Muscle layer of colon (tissue), 2 donors: ENCODE data around the gene PITX3.

Experiments used
- H3K27ac ChIP-seq: one replicate; pipeline ENCODE4 v1.7.0; 2013; ENCODE audit warnings: low read depth, mild to moderate bottlenecking, low read length, moderate library complexity
- H3K27me3 ChIP-seq, 2 donors: one replicate each; pipeline ENCODE4 v1.7.0; 2013; ENCODE audit warnings: low read length in 2 of 2, mild to moderate bottlenecking in 2 of 2; ENCODE audit not compliant: insufficient read depth in 2 of 2, control insufficient read depth in 1 of 2
- H3K36me3 ChIP-seq: one replicate; pipeline ENCODE4 v1.7.0; 2013; ENCODE audit warnings: mild to moderate bottlenecking, low read length; ENCODE audit not compliant: insufficient read depth
- H3K4me1 ChIP-seq: one replicate; pipeline ENCODE4 v1.7.0; 2013; ENCODE audit warnings: mild to moderate bottlenecking, low read length; ENCODE audit not compliant: insufficient read depth
- H3K4me3 ChIP-seq, 2 donors: one replicate each; pipeline ENCODE4 v1.7.0; 2013; ENCODE audit warnings: low read length in 2 of 2, low read depth in 1 of 2, mild to moderate bottlenecking in 1 of 2, moderate library complexity in 1 of 2
- H3K9ac ChIP-seq: one replicate; pipeline ENCODE4 v1.7.0; 2013; ENCODE audit warnings: low read length
- H3K9me3 ChIP-seq: one replicate; pipeline ENCODE4 v1.7.0; 2013; ENCODE audit warnings: mild to moderate bottlenecking, low read length
- donor health status: abdominal sarcoma.
- donor health status: Adenocarcinoma of cecum.

Gene PITX3

GRCh38 chr10:102241444-102242117 lies at the start of gene PITX3:
PITX3 (minus strand) TSS chr10:102241512; CDS start chr10:102232080, 9,432 bp downstream.
- Histone ChIP-seq H3K4me3 (peak within 1 kb of the TSS; percentile 51 to 72), H3K9me3 (no peaks in the 10 kb centered on the region), H3K36me3 (no peaks in the 10 kb centered on the region), H3K9ac (no peak within 1 kb of the TSS), H3K27me3 (peaks cover 0 to 8% of the 10 kb centered on the region in 2 donors), H3K4me1 (peaks cover 29% of the 10 kb centered on the region), H3K27ac (no peak within 1 kb of the TSS)

- Histone ChIP-seq H3K4me1 (peaks cover 5% of the 10 kb centered on the region), H3K9me3 (no peaks in the 10 kb centered on the region), H3K27ac (no peak overlapping the region), H3K4me3 (no peak overlapping the region), H3K27me3 (no peaks in the 10 kb centered on the region), H3K9ac (no peak overlapping the region), H3K36me3 (peaks cover 4% of the 10 kb centered on the region)
These were observed 48.5 kb upstream of the PITX3 start for GRCh38 chr10:102289840-102290239.

- H3K36me3 ChIP-seq: peaks cover 4% of the 10 kb centered on the region
- no peaks in the 10 kb centered on the region for H3K27me3 ChIP-seq
- H3K9ac ChIP-seq: no peak overlapping the region
- H3K4me3 ChIP-seq: no peak overlapping the region
- peaks cover 5% of the 10 kb centered on the region for H3K4me1 ChIP-seq
- H3K9me3 ChIP-seq: no peaks in the 10 kb centered on the region
- H3K27ac ChIP-seq: no peak overlapping the region
These were observed 48.0 kb upstream of the PITX3 start for GRCh38 chr10:102289356-102289755.

GRCh38 chr10:102287991-102288390 lies 46.7 kb upstream of the PITX3 start:
- Histone ChIP-seq H3K4me1 (peaks cover 5% of the 10 kb centered on the region), H3K9me3 (no peaks in the 10 kb centered on the region), H3K27me3 (no peaks in the 10 kb centered on the region), H3K36me3 (peaks cover 4% of the 10 kb centered on the region), H3K9ac (no peak overlapping the region), H3K4me3 (no peak overlapping the region), H3K27ac (no peak overlapping the region)

- no peak overlapping the region for H3K9ac ChIP-seq
- H3K27me3 ChIP-seq: no peaks in the 10 kb centered on the region
- H3K36me3 ChIP-seq: peaks cover 4% of the 10 kb centered on the region
- H3K9me3 ChIP-seq: no peaks in the 10 kb centered on the region
- H3K27ac ChIP-seq: no peak overlapping the region
- no peak overlapping the region for H3K4me3 ChIP-seq
- H3K4me1 ChIP-seq: peaks cover 5% of the 10 kb centered on the region
These were observed 46.2 kb upstream of the PITX3 start for GRCh38 chr10:102287538-102287937.

- Histone ChIP-seq H3K36me3 (peaks cover 4% of the 10 kb centered on the region), H3K9me3 (no peaks in the 10 kb centered on the region), H3K27me3 (no peaks in the 10 kb centered on the region), H3K4me1 (peaks cover under 1% of the 10 kb centered on the region), H3K27ac (no peak overlapping the region), H3K4me3 (no peak overlapping the region), H3K9ac (no peak overlapping the region)
These were observed 44.9 kb upstream of the PITX3 start for GRCh38 chr10:102286216-102286615.

- Histone ChIP-seq H3K9ac (no peak overlapping the region), H3K4me1 (peaks cover 11% of the 10 kb centered on the region), H3K36me3 (peaks cover 4% of the 10 kb centered on the region), H3K27ac (no peak overlapping the region), H3K4me3 (no peak overlapping the region), H3K27me3 (no peaks in the 10 kb centered on the region), H3K9me3 (no peaks in the 10 kb centered on the region)
These were observed 43.8 kb upstream of the PITX3 start for GRCh38 chr10:102285133-102285532.

- no peak overlapping the region for H3K4me3 ChIP-seq
- no peaks in the 10 kb centered on the region for H3K9me3 ChIP-seq
- no peak overlapping the region for H3K27ac ChIP-seq
- H3K4me1 ChIP-seq: peaks cover 17% of the 10 kb centered on the region
- peaks cover 4% of the 10 kb centered on the region for H3K36me3 ChIP-seq
- H3K9ac ChIP-seq: no peak overlapping the region
- H3K27me3 ChIP-seq: no peaks in the 10 kb centered on the region
These were observed 43.2 kb upstream of the PITX3 start for GRCh38 chr10:102284531-102284930.

- H3K9ac ChIP-seq: no peak overlapping the region
- H3K4me3 ChIP-seq: no peak overlapping the region
- no peaks in the 10 kb centered on the region for H3K9me3 ChIP-seq
- no peak overlapping the region for H3K27ac ChIP-seq
- H3K4me1 ChIP-seq: peaks cover 21% of the 10 kb centered on the region
- H3K27me3 ChIP-seq: no peaks in the 10 kb centered on the region
- H3K36me3 ChIP-seq: peaks cover 4% of the 10 kb centered on the region
These were observed 42.6 kb upstream of the PITX3 start for GRCh38 chr10:102283890-102284289.

GRCh38 chr10:102283488-102283887 lies 42.2 kb upstream of the PITX3 start:
- Histone ChIP-seq H3K27me3 (no peaks in the 10 kb centered on the region), H3K36me3 (peaks cover 4% of the 10 kb centered on the region), H3K4me3 (no peak overlapping the region), H3K9ac (no peak overlapping the region), H3K4me1 (peaks cover 21% of the 10 kb centered on the region), H3K9me3 (no peaks in the 10 kb centered on the region), H3K27ac (no peak overlapping the region)

GRCh38 chr10:102281102-102281487 lies 39.8 kb upstream of the PITX3 start:
- Histone ChIP-seq H3K9me3 (no peaks in the 10 kb centered on the region), H3K27me3 (no peaks in the 10 kb centered on the region), H3K36me3 (no peaks in the 10 kb centered on the region), H3K27ac (no peak overlapping the region), H3K4me3 (no peak overlapping the region), H3K9ac (no peak overlapping the region), H3K4me1 (peaks cover 21% of the 10 kb centered on the region)

- Histone ChIP-seq H3K9me3 (no peaks in the 10 kb centered on the region), H3K9ac (no peak overlapping the region), H3K4me1 (peaks cover 21% of the 10 kb centered on the region), H3K4me3 (no peak overlapping the region), H3K27me3 (no peaks in the 10 kb centered on the region), H3K27ac (no peak overlapping the region), H3K36me3 (no peaks in the 10 kb centered on the region)
These were observed 39.2 kb upstream of the PITX3 start for GRCh38 chr10:102280397-102281101.
